GM10266 (cell line): ENCODE results near the gene NXF1.
"Not testable (repeated sequence)": the region's sequence is repeated elsewhere in the genome, so short reads cannot be mapped to it uniquely, and the experiment has no call there.

Experiments used
- DNase-seq: peaks from one replicate; pipeline ENCODE4 v3.0.0; 2012; ENCODE audit errors: extremely low spot score
- TF ChIP-seq, protein P1 (sequence below): IDR thresholded peaks from 2 replicates; pipeline ENCODE4 v1.5.1; 2012; ENCODE audit warnings: mild to moderate bottlenecking, low read depth; ENCODE audit not compliant: control insufficient read depth, insufficient read depth; ENCODE audit errors: missing control alignments

The NXF1 gene

DNA sequence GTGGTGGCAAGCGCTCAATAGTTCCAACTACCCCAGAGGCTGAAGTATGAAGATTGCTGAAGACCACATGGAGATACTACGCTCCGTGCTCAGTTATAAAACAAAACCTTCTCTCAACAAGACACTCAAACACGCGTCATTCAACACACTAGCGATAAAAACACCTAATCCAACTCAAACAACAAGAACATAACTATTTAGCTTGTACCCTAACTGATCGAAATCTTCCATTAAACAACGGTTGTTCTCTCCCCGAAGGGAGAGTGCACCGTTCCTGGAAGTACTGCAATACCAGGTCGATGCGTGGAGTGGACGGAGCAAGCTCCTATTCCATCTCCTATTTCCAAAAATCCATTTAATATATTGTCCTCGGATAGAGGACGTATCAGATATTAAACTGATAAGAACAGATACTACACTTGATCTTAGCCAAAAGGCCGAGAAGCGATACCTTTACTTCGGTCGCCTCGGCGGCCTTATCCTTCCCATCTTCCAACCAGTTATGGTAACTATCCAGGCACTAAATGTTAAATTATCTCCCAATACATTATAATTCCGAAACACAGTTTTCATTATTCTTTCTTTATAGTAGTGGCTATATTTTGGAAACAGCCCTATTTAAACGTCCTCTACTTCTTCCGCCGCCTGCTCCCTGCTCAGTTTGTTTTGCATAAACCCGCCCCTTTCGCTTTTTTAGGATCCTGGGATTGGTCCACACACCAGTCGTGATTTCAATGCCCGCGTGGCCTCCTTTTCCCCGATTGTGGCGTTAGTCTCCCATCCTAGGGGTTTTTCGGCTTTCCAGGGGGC is 36.3 kb upstream of the NXF1 start:
- TF ChIP-seq, protein P1, sequence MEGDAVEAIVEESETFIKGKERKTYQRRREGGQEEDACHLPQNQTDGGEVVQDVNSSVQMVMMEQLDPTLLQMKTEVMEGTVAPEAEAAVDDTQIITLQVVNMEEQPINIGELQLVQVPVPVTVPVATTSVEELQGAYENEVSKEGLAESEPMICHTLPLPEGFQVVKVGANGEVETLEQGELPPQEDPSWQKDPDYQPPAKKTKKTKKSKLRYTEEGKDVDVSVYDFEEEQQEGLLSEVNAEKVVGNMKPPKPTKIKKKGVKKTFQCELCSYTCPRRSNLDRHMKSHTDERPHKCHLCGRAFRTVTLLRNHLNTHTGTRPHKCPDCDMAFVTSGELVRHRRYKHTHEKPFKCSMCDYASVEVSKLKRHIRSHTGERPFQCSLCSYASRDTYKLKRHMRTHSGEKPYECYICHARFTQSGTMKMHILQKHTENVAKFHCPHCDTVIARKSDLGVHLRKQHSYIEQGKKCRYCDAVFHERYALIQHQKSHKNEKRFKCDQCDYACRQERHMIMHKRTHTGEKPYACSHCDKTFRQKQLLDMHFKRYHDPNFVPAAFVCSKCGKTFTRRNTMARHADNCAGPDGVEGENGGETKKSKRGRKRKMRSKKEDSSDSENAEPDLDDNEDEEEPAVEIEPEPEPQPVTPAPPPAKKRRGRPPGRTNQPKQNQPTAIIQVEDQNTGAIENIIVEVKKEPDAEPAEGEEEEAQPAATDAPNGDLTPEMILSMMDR, result no peak
- peak; percentile 85 for DNase-seq

DNA sequence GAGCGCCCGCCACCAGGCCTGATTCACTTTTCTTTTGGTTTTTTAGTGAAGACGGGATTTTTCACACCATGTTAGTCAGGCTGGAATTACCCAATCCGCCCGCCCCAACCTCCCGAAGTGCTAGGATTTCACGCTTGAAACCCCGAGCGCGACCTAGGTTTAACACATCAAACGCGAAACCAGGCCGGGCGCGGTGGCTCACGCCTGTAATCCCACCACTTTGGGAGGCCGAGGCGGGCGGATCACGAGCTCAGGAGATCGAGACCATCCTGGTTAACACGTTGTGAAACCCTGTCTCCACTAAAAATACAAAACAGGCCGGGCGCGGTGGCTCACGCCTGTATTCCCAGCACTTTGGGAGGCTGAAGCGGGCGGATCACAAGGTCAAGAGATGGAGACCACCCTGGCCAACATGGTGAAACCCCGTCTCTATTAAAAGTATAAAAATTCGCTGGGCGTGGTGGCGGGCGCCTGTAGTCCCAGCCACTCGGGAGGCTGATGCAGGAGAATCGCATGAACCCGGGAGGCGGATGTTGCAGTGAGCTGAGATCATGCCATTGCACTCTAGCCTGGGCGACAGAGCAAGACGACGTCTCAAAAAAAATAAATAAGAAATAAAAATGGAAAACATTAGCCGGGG is 35.6 kb upstream of the NXF1 start:
- DNase-seq, result not testable (repeated sequence)

DNA sequence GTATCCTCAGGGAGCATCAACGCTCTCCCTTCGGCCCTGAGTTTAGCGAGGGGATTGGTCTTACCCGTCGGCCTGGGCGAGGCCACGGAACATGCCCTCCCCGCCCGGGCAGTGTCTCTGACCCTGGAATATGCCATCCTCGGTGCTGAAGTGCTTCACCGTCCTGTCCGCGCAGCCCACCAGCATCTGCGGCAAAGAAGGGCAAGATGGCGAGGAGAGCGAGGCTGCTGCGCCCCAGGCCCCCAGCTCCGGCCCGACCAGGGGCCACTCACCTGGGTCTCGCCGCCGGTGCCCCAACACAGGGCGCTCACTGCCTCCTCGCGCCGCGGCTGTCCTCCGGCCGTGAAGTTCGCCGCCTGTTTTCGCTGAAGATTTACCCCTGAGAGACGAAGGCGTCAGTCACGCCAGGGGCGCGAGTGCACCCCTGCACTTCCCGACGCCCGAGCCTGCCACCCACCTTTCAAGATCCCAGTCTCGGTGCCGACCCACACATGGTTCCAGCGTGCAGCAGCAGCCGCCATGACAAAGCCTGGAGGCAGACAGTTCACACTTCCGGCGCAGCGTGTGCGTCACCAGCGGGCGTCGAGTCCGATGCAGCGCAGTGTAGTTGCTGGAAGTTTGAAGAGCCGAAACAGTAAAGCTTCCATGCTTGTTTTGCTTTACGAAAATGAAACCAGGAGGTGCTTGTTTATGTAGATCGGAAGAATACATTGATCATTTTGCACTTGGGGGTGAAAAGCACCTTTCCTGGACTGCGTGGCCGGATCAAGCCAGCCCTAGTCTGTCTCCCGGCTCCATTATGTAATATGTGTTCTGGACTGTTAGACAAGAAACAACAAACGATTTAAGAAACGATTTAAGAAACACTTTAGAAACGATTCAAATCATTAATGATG is 34.1 kb upstream of the NXF1 start, which contains the start of gene WDR74:
TSS of gene WDR74 (minus strand) at position 541 of the 896 bp plus-strand sequence. CDS start at position 521, 20 bp downstream.
- peak; percentile 85 for DNase-seq
- TF ChIP-seq, protein P1, result no peak

DNA sequence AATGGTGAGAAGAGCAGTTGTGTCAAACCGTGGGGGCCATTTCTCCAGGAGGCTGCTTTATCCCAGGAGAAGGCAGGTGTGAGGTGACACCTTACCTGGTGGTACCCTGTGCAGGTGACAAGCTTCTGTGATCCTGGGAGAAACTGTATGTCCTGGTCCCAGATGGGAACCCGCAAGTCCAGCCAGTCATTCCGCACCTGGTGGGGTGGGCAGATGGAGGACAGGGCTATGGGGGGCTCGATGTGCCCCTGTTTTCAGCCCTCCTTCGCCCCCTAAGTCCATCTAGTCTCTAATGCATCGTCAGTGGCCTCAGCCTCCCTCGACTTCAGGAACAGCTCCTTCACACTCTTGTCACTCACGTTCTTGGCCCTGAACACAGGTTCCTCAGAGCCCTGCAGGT is 30.1 kb upstream of the NXF1 start:
- DNase-seq, result no peak
- TF ChIP-seq, protein P1, result no peak

DNA sequence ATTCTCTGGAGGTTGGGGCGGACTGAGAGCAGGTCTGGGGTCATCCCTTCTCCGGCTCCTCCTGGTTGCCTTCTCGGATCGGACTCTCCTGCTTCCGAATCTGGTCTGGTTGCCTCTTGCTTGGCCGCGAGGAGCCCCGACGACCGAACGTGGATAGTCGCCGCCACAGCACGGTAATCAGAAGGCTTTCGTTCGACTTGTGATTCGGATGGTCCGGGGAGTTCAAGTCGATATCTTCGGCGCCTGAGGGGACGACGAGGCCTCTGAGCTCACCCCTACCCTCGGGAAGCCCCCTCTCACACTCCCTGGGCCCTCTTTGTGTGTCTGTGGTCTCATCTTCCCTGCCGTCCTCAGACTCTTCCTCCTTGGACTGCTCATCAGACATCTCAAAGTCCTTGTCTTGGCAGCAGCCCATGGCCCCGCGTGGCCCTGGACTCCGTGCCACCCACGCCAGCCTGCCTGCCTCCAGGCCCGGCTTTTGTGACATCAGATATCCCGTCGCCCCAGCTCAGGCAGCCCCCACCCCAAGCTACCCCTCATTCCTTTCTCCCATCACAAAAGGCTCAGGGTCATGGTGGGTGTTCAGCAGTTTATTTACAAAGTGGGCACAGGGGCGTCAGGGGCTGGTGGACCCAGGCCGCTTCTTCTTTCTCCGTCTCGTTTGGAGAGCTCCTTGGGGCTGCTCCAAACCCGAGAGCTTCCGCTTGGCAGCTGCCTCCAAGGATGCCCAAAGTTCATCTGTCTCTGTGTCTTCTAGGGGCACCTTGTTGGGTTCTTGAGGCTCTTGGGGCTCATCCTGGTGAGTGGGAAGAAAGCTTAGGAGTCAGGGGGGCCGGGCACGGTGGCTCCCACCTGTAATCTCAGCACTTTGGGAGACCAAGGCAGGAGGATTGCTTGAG is 27.3 kb upstream of the NXF1 start, which contains the start of gene TEX54:
TSS of gene TEX54 (minus strand) at position 506 of the 899 bp plus-strand sequence.
- TF ChIP-seq, protein P1, result no peak
- peak; percentile 24 for DNase-seq

DNA sequence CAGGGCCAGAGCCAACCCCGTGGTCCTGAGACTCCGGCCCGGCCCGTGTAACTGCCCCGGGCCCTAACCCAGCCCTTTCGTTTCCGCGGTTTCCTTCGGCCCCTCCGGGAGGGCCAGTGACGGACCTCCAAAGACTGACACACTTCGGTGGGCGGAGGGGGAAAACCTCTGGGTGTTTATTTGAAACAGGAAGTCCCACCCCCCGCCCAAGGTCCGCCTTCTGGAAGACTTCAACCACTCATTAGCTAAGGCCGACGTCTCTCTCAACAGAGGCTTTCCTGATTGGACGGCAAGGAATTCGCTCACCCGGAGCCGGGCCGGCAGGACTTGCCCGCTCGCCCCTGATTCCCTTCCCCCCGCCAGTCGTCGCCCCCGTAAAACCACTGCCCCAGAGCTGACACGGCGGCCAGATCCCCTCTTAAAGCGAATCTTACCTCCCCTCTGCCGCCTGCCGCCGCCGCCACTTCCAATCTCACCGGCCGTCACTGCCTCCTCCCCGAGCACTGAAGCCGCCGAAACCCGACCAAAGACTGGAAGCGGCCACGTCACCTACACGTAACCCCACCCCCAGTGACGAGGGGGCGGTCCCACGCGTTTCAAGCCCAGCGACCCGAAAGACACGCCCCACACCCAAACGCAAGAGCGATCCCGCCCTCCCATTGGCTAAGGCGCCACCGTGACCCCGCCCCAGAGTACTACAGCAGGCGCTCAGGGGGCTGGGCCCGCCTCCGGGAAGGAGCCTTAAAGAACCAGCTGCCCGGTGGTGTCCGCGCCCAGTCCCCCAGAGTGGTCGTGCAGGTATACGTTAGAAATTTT is 26.5 kb upstream of the NXF1 start, which contains the start of gene STX5:
TSS of gene STX5 (minus strand) at position 532 of the 816 bp plus-strand sequence. CDS start 808 bp downstream, outside the sequence.
- TF ChIP-seq, protein P1, result no peak
- peak; percentile 94 for DNase-seq
